K562 (cell line): ENCODE data around the gene TDRD9. TPM values are rescaled to one million over a fixed set of nuclear protein-coding genes. Genes with fewer than 3 reads are reported as not detected.

ENCODE experiments used
- ATAC-seq: fragments of 200-7000 bp; cut with Tn5 transposase; 3 replicates; pipeline ENCODE4 v1.9.1; 2020; ENCODE audit warnings: moderate library complexity
- BruUV-seq: library from RNA; stranded (reverse); fragments of 400-500 nt; replicated peaks from 2 replicates; lab custom pipeline; 2021; lab: Mats Ljungman, UMichigan
- CTCF ChIA-PET: fragments of 300-600 bp; formaldehyde crosslinking; extraction: SDS; loops from one replicate; lab custom pipeline; 2021; ENCODE audit warnings: low intra/inter-chr PET ratio; lab: Yijun Ruan, JAX
- POLR2A ChIA-PET: fragments of 300-600, 350-650 bp; sonication (Branson Sonifier 250); formaldehyde crosslinking; extraction: SDS; loops from one replicate; lab custom pipeline; 2021; ENCODE audit warnings: antibody characterized with exemption, inconsistent platforms; lab: Yijun Ruan, JAX
- DNase-seq, 4 experiments: peaks; one replicate each; pipeline versions ENCODE4 v3.0.0 to v3.0.0-alpha.2; 2011 to 2018; ENCODE audit warnings: low spot score in 3 of 4, mixed read lengths in 3 of 4; ENCODE audit errors: extremely low read depth in 1 of 4
- FAIRE-seq: peaks from 2 replicates; lab custom pipeline; 2011; peaks lifted over from hg19 to GRCh38; lab: Jason Lieb, UNC
- H2AFZ ChIP-seq: 2 replicates; pipeline ENCODE4 v1.6.0; 2011; ENCODE audit warnings: low read depth, low read length, control low read depth, inconsistent platforms
- H3K27ac ChIP-seq: fragments of 200-600 bp; 3 replicates; pipeline ENCODE4 v1.8.0; 2011; ENCODE audit warnings: low read depth, mild to moderate bottlenecking, control low read depth, inconsistent platforms, low read length, moderate library complexity, mixed read lengths; ENCODE audit errors: extremely low read depth
- H3K27me3 ChIP-seq, 2 experiments: fragments of 300-600 bp in 1 of 2; 2 replicates in 1 of 2; 3 replicates in 1 of 2; pipeline versions ENCODE4 v1.6.0 to v1.8.0; 2011; ENCODE audit warnings: inconsistent platforms in 2 of 2, low read length in 2 of 2, mild to moderate bottlenecking in 1 of 2, mixed read lengths in 1 of 2, moderate library complexity in 1 of 2; ENCODE audit not compliant: control insufficient read depth in 2 of 2, insufficient read depth in 2 of 2
- H3K36me3 ChIP-seq: fragments of 300-600 bp; 3 replicates; pipeline ENCODE4 v1.8.0; 2011; ENCODE audit warnings: mild to moderate bottlenecking, low read length, inconsistent platforms; ENCODE audit not compliant: control insufficient read depth, insufficient read depth
- H3K4me1 ChIP-seq, 2 experiments: fragments of 200-600 bp in 1 of 2; replicated peaks in 1 of 2; 2 replicates in 1 of 2; 3 replicates in 1 of 2; pipeline versions ENCODE4 v1.5.1 to v1.8.0; 2011; ENCODE audit warnings: inconsistent platforms in 2 of 2, low read length in 2 of 2, mild to moderate bottlenecking in 1 of 2, mixed read lengths in 1 of 2, moderate library complexity in 1 of 2; ENCODE audit not compliant: control insufficient read depth in 2 of 2, insufficient read depth in 2 of 2
- H3K4me2 ChIP-seq: 2 replicates; pipeline ENCODE4 v1.6.1; 2011; ENCODE audit warnings: low read length, control low read depth, inconsistent platforms, mixed read lengths; ENCODE audit not compliant: insufficient read depth
- H3K4me3 ChIP-seq: fragments of 200-600 bp; sonication (generic), shearing (Covaris generic); 2 replicates; pipeline ENCODE4 v1.5.1; 2016; ENCODE audit warnings: control low read depth, inconsistent platforms
- H3K79me2 ChIP-seq: fragments of 200-600 bp; 3 replicates; pipeline ENCODE4 v1.8.0; 2011; ENCODE audit warnings: low read length, inconsistent platforms; ENCODE audit not compliant: control insufficient read depth, insufficient read depth
- H3K9ac ChIP-seq, 2 experiments: 2 replicates each; pipeline versions ENCODE4 v1.6.0 to v1.6.1; 2011; ENCODE audit warnings: low read depth in 2 of 2, low read length in 2 of 2, control low read depth in 1 of 2, inconsistent platforms in 1 of 2, mild to moderate bottlenecking in 1 of 2, mixed read lengths in 1 of 2; ENCODE audit not compliant: insufficient read depth in 1 of 2
- H3K9me1 ChIP-seq: one replicate; pipeline ENCODE4 v1.6.0; 2011; ENCODE audit warnings: inconsistent platforms, mild to moderate bottlenecking, low read length, moderate library complexity; ENCODE audit not compliant: control insufficient read depth, insufficient read depth
- H3K9me3 ChIP-seq: replicated peaks from 2 replicates; pipeline ENCODE4 v1.5.1; 2011; ENCODE audit warnings: low read depth, low read length, inconsistent platforms; ENCODE audit not compliant: control insufficient read depth, insufficient read depth
- H4K20me1 ChIP-seq: replicated peaks from 2 replicates; pipeline ENCODE4 v1.6.1; 2011; ENCODE audit warnings: low read length, inconsistent platforms, mixed read lengths; ENCODE audit not compliant: control insufficient read depth, insufficient read depth
- BRF1 ChIP-seq: IDR thresholded peaks from 3 replicates; pipeline ENCODE4 v1.6.1; 2011; ENCODE audit warnings: borderline replicate concordance, mild to moderate bottlenecking; ENCODE audit not compliant: insufficient read length; ENCODE audit errors: extremely low read depth
- EP400 ChIP-seq: fragments of 450-650 bp; IDR thresholded peaks from 2 replicates; pipeline ENCODE4 v1.6.1; 2017; ENCODE audit warnings: antibody characterized with exemption, mild to moderate bottlenecking, moderate library complexity
- GTF2E2 ChIP-seq: fragments of 200-800 bp; sonication (Bioruptor generic); IDR thresholded peaks from 2 replicates; pipeline ENCODE4 v1.6.1; 2016; ENCODE audit warnings: missing genetic modification characterization, missing compliant biosample characterization
- RUNX1 ChIP-seq: sonication (generic); IDR thresholded peaks from 2 replicates; pipeline ENCODE4 v1.6.1; 2016; ENCODE audit warnings: antibody characterized with exemption, low read depth
- SMARCE1 ChIP-seq: fragments of 450-650 bp; IDR thresholded peaks from 2 replicates; pipeline ENCODE4 v1.7.1; 2016; ENCODE audit warnings: mild to moderate bottlenecking
- TCF7L2 ChIP-seq: fragments of 150-350 bp; IDR thresholded peaks from 2 replicates; pipeline ENCODE4 v1.6.1; 2016; ENCODE audit warnings: low read depth, mild to moderate bottlenecking, low read length, moderate library complexity
- ZNF639 ChIP-seq, 2 experiments: fragments of 200-800 bp in 1 of 2; sonication (Bioruptor generic) in 1 of 2; sonication (generic) in 1 of 2; formaldehyde crosslinking in 1 of 2; IDR thresholded peaks in 1 of 2; conservative IDR thresholded peaks in 1 of 2; 2 replicates each; pipeline versions ENCODE4 v1.5.0 to v1.6.1; 2016 to 2020; ENCODE audit warnings: missing compliant biosample characterization in 1 of 2, missing genetic modification characterization in 1 of 2, missing genetic modification reagents in 1 of 2
- ZNF75A ChIP-seq: fragments of 450-650 bp; formaldehyde crosslinking; IDR thresholded peaks from 2 replicates; pipeline ENCODE4 v1.4.0; 2020; ENCODE audit warnings: mild to moderate bottlenecking
- WGBS: fragments of 100-300 bp; shearing (Covaris generic); methylation state at CpG from one replicate; pipeline ENCODE4 v1.1.6; 2016; ENCODE audit warnings: low coverage, mixed read lengths; ENCODE audit not compliant: insufficient coverage; ENCODE audit errors: missing lambda C conversion rate; 5-methylcytosine and 5-hydroxymethylcytosine counted together
- in situ Hi-C: fragments of 300-500 bp; cut with MboI; formaldehyde crosslinking; loops from 4 replicates; pipeline ENCODE4 v1.15.0; 2018; ENCODE audit warnings: inconsistent platforms, mixed read lengths
- intact Hi-C: fragments of 100-400 bp; cut with micrococcal nuclease; formaldehyde crosslinking; loops from 2 replicates; pipeline ENCODE4 v1.14.2; 2022
- polyA plus RNA-seq, 8 experiments: library from polyadenylated mRNA; depleted of rRNA in 4 of 8; stranded (reverse) in 5 of 8; unstranded in 3 of 8; fragments of >200 nt; fragmentation: Nextera tagmentation in 2 of 8; fragmentation: Illumina TruSeq in 1 of 8; extraction: Ambion mirVana in 2 of 8; extraction: Trizol in 1 of 8; gene quantifications; 2 replicates each; pipeline versions ENCODE4 v1.2.1 to v1.2.3, GENCODE V29; 2011 to 2014; ENCODE audit warnings: inconsistent platforms in 1 of 8, missing spikeins in 1 of 8
- total RNA-seq, 7 experiments: library from RNA; depleted of rRNA in 6 of 7; stranded (reverse); fragments of >200 nt in 6 of 7; fragmentation: Illumina TruSeq in 2 of 7; extraction: Trizol in 2 of 7; gene quantifications; 2 replicates each; pipeline versions ENCODE4 v1.2.1 to v1.2.3, GENCODE V29; 2011 to 2021; ENCODE audit warnings: low replicate concordance in 1 of 7
- TF ChIP-seq, protein P1 (sequence below): fragments of 450-650 bp; formaldehyde crosslinking; conservative IDR thresholded peaks from 2 replicates; pipeline ENCODE4 v1.4.0; 2022; ENCODE audit warnings: mild to moderate bottlenecking, missing genetic modification characterization

The TDRD9 gene
- total and polyA plus RNA-seq, 9 of the 15 experiments (the other 6 are each of a cell fraction or from before 2014, with no cell fraction given) = 0.04 to 0.14 (median 0.04) TPM; not detected in 5

DNA sequence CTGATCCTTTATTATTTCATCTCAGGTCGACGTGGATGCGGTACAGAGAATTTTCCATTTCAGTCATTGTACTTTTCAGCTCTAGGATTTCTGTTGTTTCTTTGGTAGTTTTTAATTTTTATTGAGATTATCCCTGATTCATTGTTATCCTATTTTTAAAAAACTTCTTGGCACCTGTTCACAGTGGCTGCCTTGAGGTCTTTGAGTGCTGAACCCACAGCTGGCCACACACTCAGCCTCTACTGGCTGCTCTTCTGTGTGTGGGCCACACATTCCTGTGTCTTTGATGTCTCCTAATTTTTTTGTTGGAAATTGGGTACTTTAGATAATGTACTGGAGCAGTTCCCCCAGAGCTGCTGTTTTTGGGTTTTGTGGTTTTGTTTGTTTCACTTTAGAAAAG is 119.5 kb downstream of the TDRD9 start (continued):
- TF ChIP-seq, protein P1, sequence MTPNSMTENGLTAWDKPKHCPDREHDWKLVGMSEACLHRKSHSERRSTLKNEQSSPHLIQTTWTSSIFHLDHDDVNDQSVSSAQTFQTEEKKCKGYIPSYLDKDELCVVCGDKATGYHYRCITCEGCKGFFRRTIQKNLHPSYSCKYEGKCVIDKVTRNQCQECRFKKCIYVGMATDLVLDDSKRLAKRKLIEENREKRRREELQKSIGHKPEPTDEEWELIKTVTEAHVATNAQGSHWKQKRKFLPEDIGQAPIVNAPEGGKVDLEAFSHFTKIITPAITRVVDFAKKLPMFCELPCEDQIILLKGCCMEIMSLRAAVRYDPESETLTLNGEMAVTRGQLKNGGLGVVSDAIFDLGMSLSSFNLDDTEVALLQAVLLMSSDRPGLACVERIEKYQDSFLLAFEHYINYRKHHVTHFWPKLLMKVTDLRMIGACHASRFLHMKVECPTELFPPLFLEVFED (CRISPR knock-in tag) = no peak
- TF ChIP-seq GTF2E2 = no peak

- H3K4me3 ChIP-seq = no peak overlapping the region
- H3K9me1 ChIP-seq = no peaks in the 10 kb centered on the region
- no peaks in the 10 kb centered on the region for H4K20me1 ChIP-seq
- DNase-seq = no peak
- H3K9me3 ChIP-seq = no peaks in the 10 kb centered on the region
- intact Hi-C loops = no loop called here
- H2AFZ ChIP-seq = no peak overlapping the region
- H3K36me3 ChIP-seq = no peaks in the 10 kb centered on the region
- H3K4me1 ChIP-seq = no peaks in the 10 kb centered on the region
- no peak for FAIRE-seq
- no peak overlapping the region for H3K4me2 ChIP-seq
- no TSS peak for BruUV-seq
- no peak for TF ChIP-seq SMARCE1
- TF ChIP-seq RUNX1 = no peak
- no peak for TF ChIP-seq TCF7L2
- TF ChIP-seq ZNF75A (CRISPR knock-in tag) = no peak
- TF ChIP-seq ZNF639 (CRISPR knock-in tag; conservative IDR thresholded peaks at IDR 0.05 in 1 of 2, IDR thresholded peaks at IDR 0.05 in 1 of 2) = no peak
- TF ChIP-seq BRF1 = no peak
- TF ChIP-seq EP400 = no peak
- TF ChIP-seq, all 486 proteins: peak for 0
- POLR2A ChIA-PET = interaction anchor here (0.6 kb wide), 1 partner anchor 58 kb away, joined by 3 read pairs; no protein-coding TSS in a partner anchor
- CTCF ChIA-PET = no interaction called here
- in situ Hi-C loops = no loop called here
- no peak overlapping the region for H3K9ac ChIP-seq
- 0% methylated on average over 2 of the region's 2 CpGs for WGBS
- H3K27me3 ChIP-seq = peaks cover 0 to 8% of the 10 kb centered on the region in 2 experiments; a peak in 2 of 5 replicates
- no peaks in the 10 kb centered on the region for H3K79me2 ChIP-seq
- no peak for ATAC-seq
- no peak overlapping the region for H3K27ac ChIP-seq
Observed at GRCh38 chr14:104048758-104049507, 120.7 kb downstream of the TDRD9 start.
